HCT116 (cell line): Measurements from ENCODE around the gene AMBRA1. TPM values are rescaled to one million over a fixed set of nuclear protein-coding genes. Genes with fewer than 3 reads are reported as not detected.
A peak's percentile ranks its signal among the peaks of the same experiment; 100 is the strongest.

Experiments used
- ATAC-seq: fragments of 200-7000 bp; cut with Tn5 transposase; 2 replicates; pipeline ENCODE4 v1.9.1; 2020; ENCODE audit warnings: mild to moderate bottlenecking, moderate library complexity
- BruUV-seq: library from RNA; stranded (reverse); fragments of 400-500 nt; replicated peaks from 2 replicates; lab custom pipeline; 2021; lab: Mats Ljungman, UMichigan
- CTCF ChIA-PET: fragments of 300-600 bp; sonication (Branson Sonifier 250); formaldehyde crosslinking; loops from one replicate; lab custom pipeline; 2021; ENCODE audit warnings: antibody characterized with exemption; lab: Charles Lee
- POLR2A ChIA-PET: fragments of 300-600, 350-600 bp; sonication (Branson Sonifier 250); formaldehyde crosslinking; loops from one replicate; lab custom pipeline; 2021; ENCODE audit warnings: antibody characterized with exemption; lab: Charles Lee
- RAD21 ChIA-PET, 2 experiments: fragments of 300-600 bp; sonication (Branson Sonifier 250); formaldehyde crosslinking; loops; one replicate each; lab custom pipeline; 2023; ENCODE audit warnings: low total read pairs in 2 of 2; ENCODE audit not compliant: uncharacterized antibody in 2 of 2, unreplicated experiment in 2 of 2, low non-redundant PET in 1 of 2; lab: Charles Lee
- DNase-seq: peaks from one replicate; pipeline ENCODE4 v3.0.0-alpha.2; 2010; ENCODE audit warnings: low read depth, low spot score
- H2AFZ ChIP-seq: fragments of 200-600 bp; shearing (Covaris generic), sonication (generic); 2 replicates; pipeline ENCODE4 v1.6.1; 2017; ENCODE audit warnings: low read depth, mixed run types, mixed read lengths, antibody characterized with exemption, low read length; ENCODE audit not compliant: poor library complexity, severe bottlenecking
- H3K27ac ChIP-seq: 2 replicates; pipeline ENCODE4 v1.5.1; 2012; ENCODE audit warnings: low read depth, low read length
- H3K27me3 ChIP-seq: fragments of 200-600 bp; sonication (generic); 2 replicates; pipeline ENCODE4 v1.6.1; 2016; ENCODE audit warnings: mixed run types, low read length, mixed read lengths; ENCODE audit not compliant: insufficient read depth
- H3K36me3 ChIP-seq, 2 experiments: fragments of 200-500 bp in 1 of 2; fragments of 200-600 bp in 1 of 2; sonication (Bioruptor generic) in 1 of 2; sonication (generic) in 1 of 2; 2 replicates each; pipeline versions ENCODE4 v1.5.1 to v1.6.1; 2014 to 2016; ENCODE audit warnings: low read length in 2 of 2, inconsistent platforms in 1 of 2, mixed read lengths in 1 of 2, mixed run types in 1 of 2; ENCODE audit not compliant: insufficient read depth in 2 of 2, control insufficient read depth in 1 of 2
- H3K4me1 ChIP-seq, 2 experiments: fragments of 200-600 bp in 1 of 2; sonication (generic) in 1 of 2; 2 replicates each; pipeline versions ENCODE4 v1.5.1 to v1.6.1; 2012 to 2017; ENCODE audit warnings: low read length in 2 of 2, inconsistent platforms in 1 of 2, mild to moderate bottlenecking in 1 of 2, mixed read lengths in 1 of 2, mixed run types in 1 of 2, moderate library complexity in 1 of 2; ENCODE audit not compliant: insufficient read depth in 2 of 2, control insufficient read depth in 1 of 2
- H3K4me2 ChIP-seq: fragments of 200-600 bp; sonication (generic); 2 replicates; pipeline ENCODE4 v1.6.1; 2017; ENCODE audit warnings: mixed run types, low read length, mixed read lengths
- H3K4me3 ChIP-seq, 2 experiments: fragments of 200-600 bp in 1 of 2; sonication (generic) in 1 of 2; replicated peaks in 1 of 2; 2 replicates each; pipeline ENCODE4 v1.5.1; 2011 to 2016; ENCODE audit warnings: low read length in 2 of 2, control low read depth in 1 of 2, low read depth in 1 of 2, mild to moderate bottlenecking in 1 of 2, mixed read lengths in 1 of 2, mixed run types in 1 of 2
- H3K79me2 ChIP-seq: fragments of 200-600 bp; sonication (generic); 2 replicates; pipeline ENCODE4 v1.6.1; 2017; ENCODE audit warnings: mild to moderate bottlenecking, mixed run types, low read length, moderate library complexity, mixed read lengths; ENCODE audit not compliant: insufficient read depth
- H3K9ac ChIP-seq: fragments of 200-600 bp; sonication (generic); 2 replicates; pipeline ENCODE4 v1.6.1; 2016; ENCODE audit warnings: low read length, mixed read lengths
- H3K9me2 ChIP-seq: fragments of 200-600 bp; sonication (generic), shearing (Covaris generic); 2 replicates; pipeline ENCODE4 v1.6.1; 2017; ENCODE audit warnings: mixed run types, mild to moderate bottlenecking, moderate library complexity; ENCODE audit not compliant: insufficient read depth
- H3K9me3 ChIP-seq, 2 experiments: fragments of 200-500 bp in 1 of 2; fragments of 200-600 bp in 1 of 2; sonication (Bioruptor generic) in 1 of 2; sonication (generic) in 1 of 2; 2 replicates each; pipeline ENCODE4 v1.6.1; 2014 to 2017; ENCODE audit warnings: low read length in 2 of 2, mixed read lengths in 2 of 2, inconsistent platforms in 1 of 2, low read depth in 1 of 2, mild to moderate bottlenecking in 1 of 2, mixed run types in 1 of 2, moderate library complexity in 1 of 2; ENCODE audit not compliant: control insufficient read depth in 1 of 2, insufficient read depth in 1 of 2
- H4K20me1 ChIP-seq: fragments of 200-600 bp; sonication (generic), shearing (Covaris generic); 2 replicates; pipeline ENCODE4 v1.6.1; 2017; ENCODE audit warnings: mixed run types, mild to moderate bottlenecking, moderate library complexity; ENCODE audit not compliant: insufficient read depth
- CBX3 ChIP-seq: IDR thresholded peaks from 2 replicates; pipeline ENCODE4 v1.6.1; 2012; ENCODE audit warnings: low read depth
- JUND ChIP-seq: IDR thresholded peaks from 2 replicates; pipeline ENCODE4 v1.6.1; 2012
- POLR2AphosphoS5 ChIP-seq: IDR thresholded peaks from 2 replicates; pipeline ENCODE4 v1.6.1; 2011; ENCODE audit warnings: mild to moderate bottlenecking, low read depth, low read length, moderate library complexity
- SP1 ChIP-seq: IDR thresholded peaks from 2 replicates; pipeline ENCODE4 v1.6.1; 2012; ENCODE audit warnings: low read depth
- TCF7L2 ChIP-seq: IDR thresholded peaks from 2 replicates; pipeline ENCODE4 v1.7.0; 2011; ENCODE audit warnings: borderline replicate concordance, inconsistent platforms; ENCODE audit not compliant: insufficient read depth, insufficient read length; ENCODE audit errors: extremely low read depth
- YY1 ChIP-seq: IDR thresholded peaks from 2 replicates; pipeline ENCODE4 v1.6.1; 2011; ENCODE audit warnings: low read length, low read depth, moderate library complexity, mild to moderate bottlenecking; ENCODE audit not compliant: insufficient replicate concordance; ENCODE audit errors: extremely low read depth
- ZFX ChIP-seq: fragments of 450-650 bp; IDR thresholded peaks from 2 replicates; pipeline ENCODE4 v1.6.1; 2017
- ZNF274 ChIP-seq: fragments of 200-500 bp; sonication (Bioruptor generic); IDR thresholded peaks from 2 replicates; pipeline ENCODE4 v1.6.1; 2014; ENCODE audit warnings: mild to moderate bottlenecking, low read depth, low read length, inconsistent platforms
- intact Hi-C: fragments of 100-400 bp; cut with micrococcal nuclease; formaldehyde crosslinking; loops from 2 replicates; pipeline ENCODE4 v1.10.0; 2022
- total RNA-seq: library from RNA; stranded (reverse); gene quantifications from one replicate; pipeline ENCODE4 v1.2.1, GENCODE V29; 2021; ENCODE audit not compliant: unreplicated experiment
- TF ChIP-seq, protein P1 (sequence below): IDR thresholded peaks from 2 replicates; pipeline ENCODE4 v1.6.1; 2012; ENCODE audit warnings: low read depth
- TF ChIP-seq, protein P2 (sequence below), 3 experiments: fragments of 200-600 bp in 1 of 3; sonication (generic) in 1 of 3; IDR thresholded peaks in 2 of 3; conservative IDR thresholded peaks in 1 of 3; 2 replicates each; pipeline ENCODE4 v1.5.1; 2012 to 2017; ENCODE audit warnings: low read depth in 2 of 3, low read length in 2 of 3, antibody characterized with exemption in 1 of 3, borderline replicate concordance in 1 of 3, control low read depth in 1 of 3, mild to moderate bottlenecking in 1 of 3, mixed read lengths in 1 of 3, mixed run types in 1 of 3, moderate library complexity in 1 of 3; ENCODE audit not compliant: insufficient read depth in 1 of 3

Gene AMBRA1
- total RNA-seq, 1 experiment from 2014 or later: 22.7 TPM

DNA sequence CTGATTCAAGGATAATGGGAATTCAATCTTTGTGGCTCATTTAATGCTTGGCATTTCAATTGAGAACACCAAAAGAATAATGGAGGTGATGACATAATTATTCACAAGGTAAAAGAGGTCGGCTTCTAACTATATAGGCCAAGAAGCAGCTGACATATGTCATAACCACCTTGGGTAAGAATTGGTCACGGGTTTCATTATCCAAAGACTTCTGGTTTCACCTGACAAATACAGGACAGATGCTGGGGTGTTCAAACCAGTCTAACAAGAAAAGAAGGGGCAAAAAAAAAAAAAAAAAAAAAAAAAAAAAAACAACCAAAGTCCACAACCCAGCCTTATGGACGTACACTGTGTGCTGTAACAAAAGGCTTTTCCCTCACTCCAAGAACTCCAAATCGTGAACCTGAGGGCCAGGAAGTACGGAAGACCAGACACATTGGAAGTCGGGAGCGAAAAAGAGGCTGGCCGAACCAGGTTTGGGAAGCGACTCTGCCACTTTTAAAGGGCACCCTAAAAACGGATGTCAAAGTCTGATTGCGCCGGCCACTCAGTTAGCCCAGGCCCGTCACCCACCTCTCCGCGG, 22.8 kb upstream of the AMBRA1 start:
- no peak for ATAC-seq
- CTCF ChIA-PET: no interaction called here
- H3K4me1 ChIP-seq: peaks cover 13 to 23% of the 10 kb centered on the region in 2 experiments
- peak overlapping the region; percentile 73 for H3K27ac ChIP-seq
- no peaks in the 10 kb centered on the region for H3K9me2 ChIP-seq
- H3K79me2 ChIP-seq: peaks cover 22% of the 10 kb centered on the region
- H2AFZ ChIP-seq: no peak overlapping the region
- RAD21 ChIA-PET: no interaction called here
- H3K27me3 ChIP-seq: no peaks in the 10 kb centered on the region
- POLR2A ChIA-PET: no interaction called here
- peak overlapping the region; percentile 92 for H3K4me2 ChIP-seq
- peaks cover 0 to 2% of the 10 kb centered on the region in 2 experiments; a peak in 1 of 4 replicates for H3K36me3 ChIP-seq
- DNase-seq: no peak
- H4K20me1 ChIP-seq: no peaks in the 10 kb centered on the region
- H3K9ac ChIP-seq: peak overlapping the region; percentile 95
- no peaks in the 10 kb centered on the region for H3K9me3 ChIP-seq
- BruUV-seq: TSS peak; percentile 89
- intact Hi-C loops: loop anchor here (1.0 to 10.0 kb wide), 4 partner anchors 22 to 379 kb away; partner anchors contain the start of genes AMBRA1 and MDK
- TF ChIP-seq SP1 (no peak), TCF7L2 (no peak), JUND (no peak), POLR2AphosphoS5 (no peak; the same call in 1 of the 2 replicates), ZFX (no peak), ZNF274 (no peak), CBX3 (no peak), YY1 (no peak)
- TF ChIP-seq, protein P1, sequence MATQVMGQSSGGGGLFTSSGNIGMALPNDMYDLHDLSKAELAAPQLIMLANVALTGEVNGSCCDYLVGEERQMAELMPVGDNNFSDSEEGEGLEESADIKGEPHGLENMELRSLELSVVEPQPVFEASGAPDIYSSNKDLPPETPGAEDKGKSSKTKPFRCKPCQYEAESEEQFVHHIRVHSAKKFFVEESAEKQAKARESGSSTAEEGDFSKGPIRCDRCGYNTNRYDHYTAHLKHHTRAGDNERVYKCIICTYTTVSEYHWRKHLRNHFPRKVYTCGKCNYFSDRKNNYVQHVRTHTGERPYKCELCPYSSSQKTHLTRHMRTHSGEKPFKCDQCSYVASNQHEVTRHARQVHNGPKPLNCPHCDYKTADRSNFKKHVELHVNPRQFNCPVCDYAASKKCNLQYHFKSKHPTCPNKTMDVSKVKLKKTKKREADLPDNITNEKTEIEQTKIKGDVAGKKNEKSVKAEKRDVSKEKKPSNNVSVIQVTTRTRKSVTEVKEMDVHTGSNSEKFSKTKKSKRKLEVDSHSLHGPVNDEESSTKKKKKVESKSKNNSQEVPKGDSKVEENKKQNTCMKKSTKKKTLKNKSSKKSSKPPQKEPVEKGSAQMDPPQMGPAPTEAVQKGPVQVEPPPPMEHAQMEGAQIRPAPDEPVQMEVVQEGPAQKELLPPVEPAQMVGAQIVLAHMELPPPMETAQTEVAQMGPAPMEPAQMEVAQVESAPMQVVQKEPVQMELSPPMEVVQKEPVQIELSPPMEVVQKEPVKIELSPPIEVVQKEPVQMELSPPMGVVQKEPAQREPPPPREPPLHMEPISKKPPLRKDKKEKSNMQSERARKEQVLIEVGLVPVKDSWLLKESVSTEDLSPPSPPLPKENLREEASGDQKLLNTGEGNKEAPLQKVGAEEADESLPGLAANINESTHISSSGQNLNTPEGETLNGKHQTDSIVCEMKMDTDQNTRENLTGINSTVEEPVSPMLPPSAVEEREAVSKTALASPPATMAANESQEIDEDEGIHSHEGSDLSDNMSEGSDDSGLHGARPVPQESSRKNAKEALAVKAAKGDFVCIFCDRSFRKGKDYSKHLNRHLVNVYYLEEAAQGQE: no peak
- TF ChIP-seq, protein P2, sequence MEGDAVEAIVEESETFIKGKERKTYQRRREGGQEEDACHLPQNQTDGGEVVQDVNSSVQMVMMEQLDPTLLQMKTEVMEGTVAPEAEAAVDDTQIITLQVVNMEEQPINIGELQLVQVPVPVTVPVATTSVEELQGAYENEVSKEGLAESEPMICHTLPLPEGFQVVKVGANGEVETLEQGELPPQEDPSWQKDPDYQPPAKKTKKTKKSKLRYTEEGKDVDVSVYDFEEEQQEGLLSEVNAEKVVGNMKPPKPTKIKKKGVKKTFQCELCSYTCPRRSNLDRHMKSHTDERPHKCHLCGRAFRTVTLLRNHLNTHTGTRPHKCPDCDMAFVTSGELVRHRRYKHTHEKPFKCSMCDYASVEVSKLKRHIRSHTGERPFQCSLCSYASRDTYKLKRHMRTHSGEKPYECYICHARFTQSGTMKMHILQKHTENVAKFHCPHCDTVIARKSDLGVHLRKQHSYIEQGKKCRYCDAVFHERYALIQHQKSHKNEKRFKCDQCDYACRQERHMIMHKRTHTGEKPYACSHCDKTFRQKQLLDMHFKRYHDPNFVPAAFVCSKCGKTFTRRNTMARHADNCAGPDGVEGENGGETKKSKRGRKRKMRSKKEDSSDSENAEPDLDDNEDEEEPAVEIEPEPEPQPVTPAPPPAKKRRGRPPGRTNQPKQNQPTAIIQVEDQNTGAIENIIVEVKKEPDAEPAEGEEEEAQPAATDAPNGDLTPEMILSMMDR (IDR thresholded peaks at IDR 0.05 in 2 of 3, conservative IDR thresholded peaks at IDR 0.05 in 1 of 3; ENCODE audit: borderline replicate concordance in 1 of 3, insufficient read depth in 1 of 3, low read depth in 2 of 3, low read length in 2 of 3): no peak
- TF ChIP-seq, all 23 proteins: peak for 0
- H3K4me3 ChIP-seq: peak overlapping the region; percentile 71 to 99
